D721Med (cell line): ENCODE measurements around the gene PWP1.

Experiments
- DNase-seq: peaks from one replicate; pipeline ENCODE4 v3.0.0; 2011; ENCODE audit warnings: low spot score; ENCODE audit not compliant: insufficient read length
- FAIRE-seq: peaks from 2 replicates; lab custom pipeline; 2011; peaks lifted over from hg19 to GRCh38; lab: Jason Lieb, UNC
- CTCF ChIP-seq: IDR thresholded peaks from 2 replicates; pipeline ENCODE4 v1.5.1; 2012; ENCODE audit warnings: mild to moderate bottlenecking, control low read depth; ENCODE audit not compliant: insufficient read depth; ENCODE audit errors: missing control alignments

Gene PWP1

GRCh38 chr12:107685360-107686248 is at the start of gene PWP1:
TSS of gene PWP1 (plus strand) at chr12:107685799. CDS start at chr12:107685900, 101 bp downstream.
- no peak for TF ChIP-seq CTCF
- DNase-seq, result peak; percentile 90
- FAIRE-seq, result no peak

GRCh38 chr12:107641154-107641553 is 44.4 kb upstream of the PWP1 start:
- no peak for TF ChIP-seq CTCF
- FAIRE-seq (no peak), DNase-seq (no peak)

GRCh38 chr12:107642240-107642639 is 43.4 kb upstream of the PWP1 start:
- FAIRE-seq (no peak), DNase-seq (no peak)
- TF ChIP-seq CTCF, result no peak

- TF ChIP-seq CTCF, result no peak
- DNase-seq (no peak), FAIRE-seq (no peak)
These were observed 39.8 kb upstream of the PWP1 start for GRCh38 chr12:107645630-107646333.

GRCh38 chr12:107646436-107646835 is 39.2 kb upstream of the PWP1 start:
- TF ChIP-seq CTCF, result no peak
- no peak for DNase-seq
- FAIRE-seq, result no peak

- no peak for FAIRE-seq
- no peak for TF ChIP-seq CTCF
- DNase-seq, result no peak
These were observed 35.9 kb upstream of the PWP1 start for GRCh38 chr12:107649661-107650061.

GRCh38 chr12:107650977-107651376 is 34.6 kb upstream of the PWP1 start:
- DNase-seq (no peak), FAIRE-seq (no peak)
- TF ChIP-seq CTCF, result no peak
